ENCODE results near the gene ELFN1.
"Not testable (repeated sequence)": the region's sequence is repeated elsewhere in the genome, so short reads cannot be mapped to it uniquely, and the experiment has no call there.

Gene ELFN1

DNA sequence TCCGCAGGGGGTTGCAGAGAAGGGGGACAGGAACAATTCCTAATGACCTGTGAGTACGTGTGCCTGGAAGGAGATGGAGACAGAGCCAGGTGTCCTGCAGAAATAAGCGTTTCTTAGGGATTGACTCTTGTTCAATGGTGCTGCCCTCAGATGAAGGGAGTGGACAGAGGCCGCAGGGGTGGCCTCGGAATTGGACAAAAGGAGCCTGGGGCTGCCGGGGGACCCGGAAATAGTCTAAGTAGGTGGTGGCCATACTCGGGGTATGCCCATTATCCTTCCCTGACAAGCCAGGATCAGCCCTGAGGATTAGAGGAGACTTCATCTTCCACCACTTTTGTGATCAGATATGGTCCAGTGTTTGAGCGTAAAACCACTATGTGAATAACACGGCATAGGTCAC lies 39.2 kb downstream of the ELFN1 start:
- DNase-seq (no peak), ATAC-seq (no peak)

DNA sequence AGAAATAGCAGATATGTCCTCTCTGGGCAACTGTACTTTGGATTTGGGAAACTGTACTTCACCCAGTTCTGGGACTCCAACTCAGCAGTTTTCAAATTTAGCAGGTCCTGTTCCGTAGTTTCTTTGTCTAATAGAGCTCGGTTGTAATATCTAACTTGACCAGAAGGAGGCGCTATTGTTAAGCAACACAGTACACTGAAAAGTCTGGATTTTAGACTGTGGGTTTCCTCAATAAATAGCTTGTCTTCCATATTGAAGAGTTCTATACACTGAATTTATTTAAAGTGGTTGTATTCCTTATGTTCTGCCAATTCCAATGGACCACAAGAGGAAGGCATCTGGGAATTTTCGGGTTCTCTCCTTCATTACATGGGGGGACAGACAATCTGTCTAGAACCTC lies 39.8 kb downstream of the ELFN1 start:
- DNase-seq (no peak), ATAC-seq (no peak)

DNA sequence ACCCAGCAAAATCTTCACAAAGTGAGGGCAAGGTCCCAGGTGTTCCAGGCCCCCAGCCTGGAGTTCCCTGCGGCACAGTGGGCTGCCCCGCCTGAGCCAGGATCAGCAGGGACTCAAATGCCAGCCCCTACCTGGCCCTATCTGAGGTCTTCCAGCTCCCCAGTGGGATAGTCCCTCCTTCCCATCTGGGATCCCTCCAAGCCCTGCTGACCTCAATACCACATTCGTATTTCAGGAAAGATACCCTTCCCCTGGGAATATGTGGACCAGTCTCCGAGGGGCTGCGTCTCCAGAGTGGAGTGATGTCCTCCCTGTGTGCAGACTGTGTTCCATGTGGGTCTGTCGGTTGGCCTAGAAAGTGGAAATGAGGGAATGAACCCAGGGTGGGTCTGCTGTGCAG lies 40.9 kb downstream of the ELFN1 start:
- peak; percentile 7 for ATAC-seq
- DNase-seq: no peak

DNA sequence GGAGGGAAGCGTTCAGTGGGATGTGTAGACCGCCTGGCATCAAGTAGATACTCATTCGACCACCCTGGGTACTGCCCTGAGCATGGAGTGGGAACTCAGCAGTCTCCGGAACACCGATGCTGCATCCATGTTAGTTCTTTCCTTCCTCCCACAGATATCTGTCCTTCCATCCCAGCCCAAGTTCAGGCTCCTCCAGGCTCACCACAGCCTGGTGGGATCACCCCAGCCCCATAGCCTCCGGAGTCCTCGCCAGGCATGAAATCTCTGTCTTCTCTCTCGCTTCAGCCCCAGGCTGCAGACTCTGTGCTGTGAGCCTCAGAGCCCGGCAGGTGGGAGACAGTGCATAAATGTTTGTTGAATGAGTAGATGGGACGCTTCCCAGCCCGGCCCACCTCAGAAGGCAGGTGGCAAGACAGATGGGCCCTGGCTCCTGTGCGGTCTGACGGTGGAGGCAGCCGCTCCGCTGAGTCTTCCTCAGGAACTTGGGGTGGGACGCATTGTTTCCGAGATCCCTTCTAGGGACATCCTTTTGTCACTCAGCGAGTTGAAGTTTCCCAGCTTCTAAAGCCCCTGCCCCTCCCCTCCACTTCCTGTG lies 42.9 kb downstream of the ELFN1 start:
- ATAC-seq: no peak

GRCh38 chr7:1713502-1714484 lies 43.7 kb downstream of the ELFN1 start:
- ATAC-seq: no peak

More for the DNA sequence above, 42.9 kb downstream of the ELFN1 start:
- DNase-seq: no peak

DNA sequence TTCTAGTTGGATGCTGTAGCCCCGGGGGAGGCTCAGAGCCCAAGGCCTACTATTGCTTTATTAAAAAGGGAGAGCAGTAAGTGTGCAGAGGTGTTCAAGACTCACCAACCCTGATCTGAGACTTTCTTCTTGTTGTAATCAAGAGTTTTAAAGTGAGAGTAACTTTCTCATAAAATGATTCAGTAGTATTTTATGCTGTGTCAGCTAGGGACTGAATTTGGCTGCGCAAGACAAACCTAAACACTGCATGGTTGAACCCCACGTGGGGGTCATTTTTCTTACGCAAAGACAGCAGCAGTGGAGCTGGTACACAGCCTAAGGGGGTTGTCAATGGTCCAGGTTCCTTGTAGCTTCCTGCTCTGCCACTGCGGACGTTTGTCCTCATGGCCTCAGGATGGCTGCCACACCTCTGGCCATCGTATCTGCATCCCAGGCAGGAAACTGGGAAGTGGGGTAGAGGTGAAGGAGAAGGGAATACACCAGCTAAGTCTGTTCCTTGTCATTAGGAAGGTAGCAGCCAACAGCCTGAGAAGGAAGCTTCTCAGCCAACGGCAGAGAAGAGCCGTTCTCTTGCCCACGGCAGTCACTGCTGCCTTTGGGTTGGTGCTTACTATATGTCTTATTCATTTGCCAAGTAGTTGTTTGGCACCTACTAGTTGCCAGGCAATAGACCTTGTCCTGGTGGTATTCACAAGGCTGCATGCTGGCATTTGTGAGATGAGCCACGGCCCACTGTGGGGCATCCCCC lies 44.7 kb downstream of the ELFN1 start:
- DNase-seq (no peak), ATAC-seq (no peak)

More at GRCh38 chr7:1713502-1714484, 43.7 kb downstream of the ELFN1 start:
- no peak for DNase-seq

GRCh38 chr7:1715331-1715625 lies 45.2 kb downstream of the ELFN1 start:
- no peak for ATAC-seq
- DNase-seq: no peak

GRCh38 chr7:1715671-1716074 lies 45.6 kb downstream of the ELFN1 start:
- ATAC-seq (no peak), DNase-seq (no peak)

GRCh38 chr7:1716263-1717094 lies 46.4 kb downstream of the ELFN1 start:
- DNase-seq (no peak), ATAC-seq (no peak)

DNA sequence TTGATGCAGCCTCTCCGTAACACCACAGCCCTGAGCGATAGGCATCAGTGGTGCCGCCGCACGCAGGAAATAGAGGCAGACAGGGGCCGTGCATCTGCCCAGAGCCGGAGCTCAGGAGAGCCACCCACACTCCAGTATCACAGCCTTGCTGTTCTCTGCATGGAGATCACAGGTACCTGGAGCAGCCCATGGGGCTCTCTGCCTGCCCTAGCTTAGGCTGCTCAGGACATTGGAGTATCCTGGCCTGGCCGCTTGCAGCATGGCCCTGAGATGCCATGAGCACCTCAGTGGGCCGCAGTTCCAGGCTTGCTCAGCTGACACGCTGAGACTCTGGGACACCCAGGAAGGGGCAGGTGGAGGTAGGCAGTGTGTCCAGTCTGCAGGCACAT lies 47.0 kb downstream of the ELFN1 start:
- DNase-seq: no peak
- ATAC-seq: no peak

GRCh38 chr7:1717903-1718676 lies 48.0 kb downstream of the ELFN1 start:
- ATAC-seq: no peak

GRCh38 chr7:1718850-1719249 lies 48.8 kb downstream of the ELFN1 start:
- ATAC-seq, DNase-seq: not testable (repeated sequence)

More at GRCh38 chr7:1717903-1718676, 48.0 kb downstream of the ELFN1 start:
- DNase-seq: no peak

DNA sequence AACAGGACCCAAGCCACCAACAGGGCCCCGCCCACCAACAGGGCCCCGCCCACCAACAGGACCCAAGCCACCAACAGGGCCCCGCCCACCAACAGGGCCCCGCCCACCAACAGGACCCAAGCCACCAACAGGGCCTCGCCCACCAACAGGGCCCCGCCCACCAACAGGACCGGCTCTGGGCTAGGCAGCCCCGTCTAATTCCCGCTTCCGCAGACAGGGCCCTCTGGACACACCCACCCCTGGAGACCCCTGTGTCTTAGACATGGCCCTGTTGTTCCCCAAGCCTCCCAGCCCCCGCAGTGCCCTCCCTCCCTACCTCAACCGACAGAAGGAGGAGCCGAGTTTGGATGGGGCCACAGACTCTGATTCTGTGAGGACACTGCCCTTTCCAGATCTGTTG lies 49.2 kb downstream of the ELFN1 start:
- not testable (repeated sequence) for ATAC-seq, DNase-seq

GRCh38 chr7:1719913-1720312 lies 49.8 kb downstream of the ELFN1 start:
- ATAC-seq (no peak), DNase-seq (no peak)

DNA sequence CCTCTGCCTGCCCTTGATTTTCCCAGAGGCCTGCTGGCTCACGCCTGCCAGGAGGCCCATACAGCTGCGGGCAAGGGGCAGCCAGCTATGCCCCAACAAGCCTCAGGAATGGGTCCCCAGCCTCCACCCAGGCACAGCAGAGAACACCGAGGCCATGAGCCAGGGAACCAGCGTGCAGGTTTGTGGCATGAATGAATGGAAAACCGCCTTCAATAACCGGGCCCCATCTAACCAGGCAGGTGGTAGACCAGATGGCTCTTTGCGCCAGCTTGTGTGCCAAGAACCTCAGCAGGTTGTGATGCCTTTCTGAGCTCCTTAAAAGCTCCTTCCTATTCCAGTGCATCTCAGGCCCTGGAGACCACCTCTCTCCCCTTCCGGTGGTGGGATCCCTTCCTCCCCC lies 50.2 kb downstream of the ELFN1 start:
- DNase-seq: no peak
- ATAC-seq: no peak

DNA sequence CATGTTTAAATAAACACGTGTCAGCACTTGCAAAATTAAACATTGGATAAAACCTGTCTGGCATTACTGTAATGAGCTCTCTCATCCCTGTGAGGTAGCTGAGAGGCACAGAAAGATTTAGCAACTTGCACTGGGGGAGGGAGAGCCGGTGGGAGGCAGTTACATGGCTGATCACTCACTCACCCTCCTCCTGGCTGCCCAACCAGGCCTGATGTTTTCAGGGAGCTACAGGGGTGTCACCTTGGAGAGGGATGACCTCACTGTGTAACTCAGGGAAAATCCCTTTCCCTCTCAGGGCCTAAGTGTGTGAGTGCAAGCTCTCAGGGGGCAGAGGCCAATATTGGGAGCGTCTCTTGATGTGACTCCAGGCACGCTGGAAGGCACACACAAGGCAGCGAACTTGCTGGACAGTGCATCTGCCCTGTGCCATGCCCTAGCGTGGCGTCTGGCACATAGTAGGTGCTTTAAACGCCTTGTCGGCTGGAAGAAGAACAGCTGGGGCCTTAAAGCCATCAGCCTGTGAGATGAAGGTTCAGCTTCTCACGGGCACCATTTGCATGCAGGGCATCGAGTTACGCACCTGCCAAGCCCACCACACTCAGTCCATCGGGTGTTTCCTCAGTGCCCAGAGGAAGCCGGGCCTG lies 51.1 kb downstream of the ELFN1 start:
- no peak for DNase-seq
- peak; percentile 53 for ATAC-seq

DNA sequence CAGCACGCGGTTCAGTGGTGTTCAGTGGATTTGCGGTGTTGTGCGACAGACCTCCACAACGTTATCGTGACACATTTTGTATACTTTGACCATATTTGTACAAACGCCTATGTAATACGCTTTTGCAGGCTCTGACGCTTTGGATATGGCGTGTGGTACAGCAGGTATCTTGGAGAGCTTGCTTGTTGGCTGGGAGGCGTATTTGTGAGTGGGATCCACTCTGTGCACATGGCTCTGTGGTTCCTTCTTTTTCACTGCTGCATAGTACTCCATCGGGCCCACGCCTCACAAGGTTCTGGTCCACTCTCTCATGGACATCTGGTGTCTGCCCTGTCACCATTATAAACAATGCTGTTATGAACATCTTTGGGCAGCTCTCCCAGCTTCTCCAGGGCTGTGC lies 53.2 kb downstream of the ELFN1 start:
- DNase-seq: no peak
- ATAC-seq: no peak

DNA sequence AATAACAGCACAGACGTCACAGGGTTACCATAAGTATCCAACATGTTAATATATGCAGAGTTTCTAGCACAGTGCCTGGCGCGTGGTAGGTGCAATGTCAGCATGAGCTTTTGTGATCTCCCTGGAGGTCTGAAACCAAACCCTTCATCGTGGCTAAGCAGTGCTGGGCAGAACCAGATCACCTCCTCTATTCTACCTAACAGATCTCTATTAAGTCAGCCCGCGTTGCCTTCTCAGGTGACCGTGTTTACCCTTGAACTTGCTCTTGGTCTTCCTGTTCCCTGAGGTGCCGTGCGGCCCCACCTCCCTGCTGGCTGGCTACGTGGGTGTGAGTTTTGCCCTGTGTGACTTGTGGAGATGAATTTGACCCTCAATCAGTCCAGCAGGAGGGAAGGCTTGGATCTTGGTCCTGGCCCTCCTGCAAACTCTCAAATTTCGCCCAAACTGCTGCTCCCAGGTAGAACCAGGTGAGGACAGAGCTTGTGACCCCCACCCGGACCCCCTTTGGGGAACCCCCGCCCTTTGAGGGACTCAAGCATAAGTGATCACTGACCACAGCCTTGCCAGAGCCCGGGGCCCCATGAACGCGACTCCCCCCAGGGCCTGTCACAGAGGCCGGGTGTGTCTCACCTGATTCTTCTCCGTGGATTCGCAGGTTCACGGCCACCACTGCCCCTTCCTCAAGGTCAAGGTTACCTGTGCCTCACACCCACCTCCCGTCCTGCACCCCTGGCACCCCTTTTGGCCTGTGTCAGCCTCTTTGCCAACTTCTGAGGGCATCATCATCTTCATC lies 54.2 kb downstream of the ELFN1 start:
- no peak for ATAC-seq
- no peak for DNase-seq

DNA sequence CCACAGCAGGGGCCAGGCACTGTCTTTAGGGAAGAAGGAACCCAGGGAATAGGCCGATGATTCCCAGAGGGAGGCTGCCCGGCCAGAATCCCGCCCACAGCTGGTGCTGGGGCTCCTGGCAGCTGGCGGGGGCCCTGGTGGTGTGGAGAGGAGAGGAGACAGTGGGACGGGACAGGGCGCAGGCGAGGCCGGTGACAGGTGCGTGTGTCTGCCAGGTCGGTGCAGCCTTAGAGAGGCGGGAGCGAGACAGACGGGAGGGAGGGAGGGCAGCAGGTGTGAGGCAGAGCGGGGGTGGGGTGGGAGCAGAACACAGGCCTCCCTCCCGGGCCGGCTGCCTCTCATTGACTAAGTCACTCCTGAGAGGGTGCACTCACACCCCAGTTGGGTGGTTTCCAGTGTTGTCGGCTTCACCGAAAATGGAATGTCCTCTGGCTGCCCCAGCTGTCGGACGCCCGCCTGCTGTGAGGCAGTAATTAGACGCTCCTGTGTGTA lies 55.2 kb downstream of the ELFN1 start:
- ATAC-seq (no peak), DNase-seq (no peak)

Data from stimulated activated naive CD8-positive, alpha-beta T cell treated with anti-CD3 and anti-CD28 coated beads, Interleukin-15, Interleukin-2, amounts not matched to agents 100 U/mL and 50 U/mL, for 24 hours (primary cell).